Measurements from ENCODE around the gene ATAD2B. TPM values are rescaled to one million over a fixed set of nuclear protein-coding genes. Genes with fewer than 3 reads are reported as not detected.

The ATAD2B gene
- polyA plus RNA-seq, 5 donors: 16.7 to 28.7 (median 27.4) TPM

DNA sequence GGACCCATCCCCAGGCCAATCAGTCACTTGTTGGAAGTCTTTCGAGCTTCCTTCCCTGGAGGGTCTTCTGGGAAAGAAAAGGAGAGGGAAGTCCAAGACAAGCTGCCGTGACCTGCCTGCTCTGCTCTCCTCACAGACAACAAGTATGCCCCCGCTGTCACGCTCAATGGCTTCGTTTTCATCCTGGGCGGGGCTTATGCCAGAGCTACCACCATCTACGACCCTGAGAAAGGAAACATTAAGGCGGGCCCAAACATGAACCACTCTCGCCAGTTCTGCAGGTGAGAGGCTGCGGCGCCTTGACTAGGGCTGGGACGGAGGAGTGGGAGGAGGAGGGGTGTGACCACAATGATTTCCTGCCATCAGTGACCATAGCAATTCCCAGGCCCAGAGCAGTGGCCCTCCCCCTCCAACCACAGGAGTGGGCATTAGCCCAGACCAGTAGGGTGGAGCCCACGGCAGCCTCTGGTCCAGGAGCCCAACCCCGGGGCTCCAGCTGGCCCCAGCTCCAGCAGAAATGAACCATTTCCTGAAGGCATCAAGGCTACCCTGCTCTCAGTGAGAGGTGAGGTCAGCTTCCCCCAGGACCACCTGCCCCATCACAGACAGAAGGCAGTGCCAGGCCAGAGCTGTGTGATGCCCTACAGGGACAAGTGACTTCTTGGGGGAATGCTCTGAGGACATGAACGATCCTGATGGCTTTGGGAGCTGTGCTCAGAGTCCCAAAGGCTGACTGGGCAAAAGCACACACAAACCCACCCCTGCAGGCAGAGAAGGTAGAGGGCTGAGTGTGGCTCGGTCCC is 223.1 kb downstream of the ATAD2B start:
- no peak for DNase-seq

DNA sequence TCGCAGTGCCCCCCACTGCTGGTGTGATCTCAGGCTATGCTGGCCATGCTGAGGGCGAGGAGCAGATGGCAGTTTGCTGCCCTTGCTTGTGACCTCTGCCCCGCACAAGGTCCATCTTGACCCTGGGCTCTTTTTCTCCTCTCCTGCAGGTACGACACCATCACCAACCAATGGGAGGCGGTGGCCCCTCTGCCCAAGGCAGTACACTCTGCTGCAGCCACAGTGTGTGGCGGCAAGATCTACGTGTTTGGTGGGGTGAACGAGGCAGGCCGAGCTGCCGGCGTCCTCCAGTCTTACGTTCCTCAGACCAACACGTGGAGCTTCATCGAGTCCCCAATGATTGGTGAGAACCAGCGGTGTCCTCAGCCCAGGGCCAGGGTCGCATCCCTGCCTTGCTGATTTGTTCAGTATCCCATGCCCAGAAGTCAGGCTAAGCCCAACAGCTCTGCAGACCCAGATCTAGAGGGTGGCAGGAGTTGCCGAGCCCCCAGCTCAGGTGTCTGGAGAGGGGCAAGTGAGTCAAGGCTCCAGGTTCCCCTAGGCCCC is 223.8 kb downstream of the ATAD2B start:
- no peak for DNase-seq

DNA sequence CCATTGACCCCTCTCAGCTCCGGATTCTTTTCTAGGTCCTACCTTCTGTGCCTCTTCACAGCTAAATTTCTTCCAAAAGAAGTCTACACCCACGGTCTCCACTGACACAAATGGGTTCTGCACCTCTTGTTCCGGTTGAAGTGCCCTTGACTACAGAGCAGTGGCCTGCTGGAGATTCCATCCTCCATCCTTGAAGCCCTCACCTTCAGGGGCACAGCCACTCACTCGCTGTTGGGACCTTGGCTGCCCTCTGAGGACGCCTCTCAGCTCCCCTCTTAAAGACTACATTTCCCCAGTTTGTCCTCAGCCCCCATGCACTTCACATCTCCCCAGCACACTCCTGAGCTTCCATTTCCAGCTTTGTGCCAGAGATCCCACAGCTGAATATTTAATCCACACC is 226.3 kb downstream of the ATAD2B start:
- no peak for DNase-seq

DNA sequence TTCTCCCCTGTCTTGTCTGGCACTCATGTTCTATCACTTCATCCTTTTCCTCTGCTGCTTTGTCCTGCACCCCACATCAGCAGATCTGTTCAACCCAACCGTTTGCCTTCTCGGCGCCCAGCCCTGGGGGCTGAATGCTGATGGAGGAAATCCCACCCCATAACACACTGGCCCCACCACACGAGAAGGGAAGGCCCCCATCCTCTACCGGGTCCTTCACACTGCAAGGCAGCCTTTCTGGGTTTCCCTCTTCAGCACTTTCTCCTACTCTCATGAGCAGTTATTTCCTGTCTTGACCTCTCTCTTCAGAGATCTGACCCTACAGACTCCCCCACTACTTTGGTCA is 227.4 kb downstream of the ATAD2B start:
- DNase-seq: no peak

DNA sequence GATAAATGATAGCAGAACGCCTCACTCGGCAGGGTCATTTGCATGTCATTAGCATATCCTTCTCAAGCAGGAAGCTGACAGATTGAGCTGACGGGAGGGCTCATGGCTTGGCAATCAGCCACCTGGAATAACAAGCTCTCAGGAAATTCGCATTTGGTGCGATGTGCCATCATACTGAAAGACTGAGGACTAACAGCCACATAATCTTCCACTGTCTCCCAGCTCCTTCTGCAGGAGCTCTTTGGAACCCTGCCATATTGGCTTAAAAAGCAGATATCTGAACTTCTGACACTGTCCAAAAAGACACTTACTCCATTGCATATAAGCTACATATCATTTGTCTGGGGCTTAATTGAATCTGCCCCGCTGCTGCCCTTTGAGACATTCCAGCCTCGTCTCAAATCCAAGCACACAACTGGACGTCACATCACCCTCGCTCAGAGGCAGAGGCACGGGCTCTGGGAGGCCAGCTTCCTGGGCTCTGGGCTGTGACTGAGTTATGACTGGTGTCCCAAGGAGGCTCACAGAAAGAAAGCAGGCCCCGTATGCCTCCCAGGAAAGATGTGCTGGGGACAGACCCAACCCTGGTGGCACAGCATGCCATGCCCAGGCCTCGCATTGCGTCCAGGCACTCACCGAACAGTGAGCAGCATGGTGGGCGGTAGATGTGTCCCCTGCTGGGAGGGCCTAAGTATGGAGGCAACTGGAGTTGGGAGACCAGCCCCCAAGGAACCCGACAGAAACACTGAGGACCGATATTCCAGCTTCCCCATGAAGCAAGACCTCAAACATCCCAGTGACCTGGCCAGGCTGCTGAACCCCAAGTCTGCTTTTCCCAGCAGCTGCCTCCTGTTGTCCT is 228.0 kb downstream of the ATAD2B start:
- peak; percentile 54 to 57 for DNase-seq

Other genes with a start within 250 kb of the ATAD2B start
- 10 to 100 TPM; 16.5 to 25.6 (median 21.0) TPM for gene UBXN2A, start 13.3 kb upstream of the ATAD2B start, polyA plus RNA-seq (ENCODE audit: insufficient read depth in 1 of 5, insufficient read length in 5 of 5, low replicate concordance in 1 of 5)
- 1 to 10 TPM; 3.1 to 5.7 (median 5.1) TPM for gene MFSD2B, start 83.0 kb upstream of the ATAD2B start, polyA plus RNA-seq (ENCODE audit: insufficient read depth in 1 of 5, insufficient read length in 5 of 5, low replicate concordance in 1 of 5)
- gene WDCP, start 120.3 kb upstream of the ATAD2B start, polyA plus RNA-seq (ENCODE audit: insufficient read depth in 1 of 5, insufficient read length in 5 of 5, low replicate concordance in 1 of 5): 10 to 100 TPM; 11.6 to 18.2 (median 15.3) TPM
- gene FKBP1B, start 122.6 kb upstream of the ATAD2B start, polyA plus RNA-seq (ENCODE audit: insufficient read depth in 1 of 5, insufficient read length in 5 of 5, low replicate concordance in 1 of 5): 10 to 100 TPM; 14.3 to 16.4 (median 15.1) TPM
- 100 to 1,000 TPM; 116 to 164 (median 138) TPM for gene SF3B6, start 149.2 kb upstream of the ATAD2B start, polyA plus RNA-seq (ENCODE audit: insufficient read depth in 1 of 5, insufficient read length in 5 of 5, low replicate concordance in 1 of 5)
- gene TP53I3, start 157.7 kb upstream of the ATAD2B start, polyA plus RNA-seq (ENCODE audit: insufficient read depth in 1 of 5, insufficient read length in 5 of 5, low replicate concordance in 1 of 5): 10 to 100 TPM; 49.6 to 78.6 (median 65.0) TPM
- gene PFN4, start 196.2 kb upstream of the ATAD2B start, polyA plus RNA-seq (ENCODE audit: insufficient read depth in 1 of 5, insufficient read length in 5 of 5, low replicate concordance in 1 of 5): 1 to 10 TPM; 2.3 to 3.7 (median 3.2) TPM
- gene FAM228B, start 196.3 kb upstream of the ATAD2B start, polyA plus RNA-seq (ENCODE audit: insufficient read depth in 1 of 5, insufficient read length in 5 of 5, low replicate concordance in 1 of 5): 10 to 100 TPM; 22.2 to 30.6 (median 27.3) TPM
- 1 to 10 TPM; 1.1 to 3.4 (median 1.6) TPM for gene FAM228A, start 247.9 kb upstream of the ATAD2B start, polyA plus RNA-seq (ENCODE audit: insufficient read depth in 1 of 5, insufficient read length in 5 of 5, low replicate concordance in 1 of 5)

Measured in right lung (tissue), 5 donors.